ENCODE results near the gene MIER1.
"Not testable (repeated sequence)": the region's sequence is repeated elsewhere in the genome, so short reads cannot be mapped to it uniquely, and the experiment has no call there.

The MIER1 gene

DNA sequence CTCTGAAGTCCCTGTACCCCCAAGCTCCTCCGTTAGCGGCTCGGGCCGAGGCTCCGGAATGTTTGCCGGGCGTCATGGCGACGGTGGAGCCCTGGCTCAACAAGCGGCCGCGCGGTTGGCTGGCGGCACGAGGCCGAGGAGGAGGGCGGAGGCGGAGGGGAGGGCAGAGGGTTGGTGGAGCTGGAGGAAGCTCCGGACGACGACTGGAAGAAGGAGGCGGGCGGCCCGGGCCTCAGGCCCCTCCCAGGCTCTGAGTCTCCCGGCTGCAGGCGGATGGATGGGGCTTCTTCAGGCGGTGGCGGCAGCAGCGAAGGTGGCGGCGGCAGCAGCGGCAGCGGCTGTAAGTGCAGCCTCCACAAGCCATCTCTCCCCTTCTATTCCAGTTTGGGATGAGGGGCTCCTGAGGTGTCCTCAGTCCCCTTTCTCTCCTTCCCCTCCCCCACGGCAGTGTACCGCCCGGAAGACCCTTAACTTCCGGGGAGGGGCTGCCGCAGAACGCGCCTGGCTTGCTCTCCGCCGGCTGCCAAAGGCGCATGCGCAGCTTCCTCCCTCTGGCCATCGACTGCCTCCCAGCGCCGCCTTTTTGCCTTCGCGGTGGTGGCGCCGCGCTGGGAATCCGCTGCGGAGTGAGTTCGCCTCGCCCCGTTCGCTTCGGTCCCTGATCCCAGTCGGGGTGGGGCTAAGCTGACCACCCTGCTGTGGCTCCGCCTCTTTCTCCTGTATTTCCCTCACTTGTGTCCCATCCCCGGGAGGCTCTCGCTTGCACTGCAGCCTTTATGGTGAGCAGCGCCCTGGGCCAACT is at the start of gene MIER1, which contains the start of gene DNAI4:
MIER1 (plus strand) TSS at position 235 of the 802 bp plus-strand sequence; CDS start at position 274, 39 bp downstream.
DNAI4 (minus strand) TSS at position 101 of the 802 bp plus-strand sequence; CDS start at position 76, 25 bp downstream.
- peak; percentile 98 to 99 for DNase-seq

DNA sequence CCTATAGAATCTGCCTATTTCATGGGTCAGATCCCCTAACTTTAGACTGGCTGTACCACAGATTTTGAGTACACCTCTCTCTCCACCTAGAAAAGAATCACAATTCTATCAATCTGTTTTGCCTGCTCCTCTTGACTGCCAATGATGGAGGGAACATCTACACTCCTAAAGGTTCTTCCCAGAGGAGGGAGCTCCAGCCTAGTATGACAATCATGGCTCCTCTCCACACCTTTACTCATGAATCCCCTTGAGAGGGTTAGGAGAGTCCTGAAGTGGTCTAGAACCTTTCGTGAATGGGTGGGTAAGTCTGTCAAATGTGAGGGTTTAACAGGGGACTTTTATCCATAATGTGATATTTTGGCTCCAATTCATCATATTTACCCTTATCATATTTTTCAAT is 48.1 kb upstream of the MIER1 start:
- no peak for DNase-seq

DNA sequence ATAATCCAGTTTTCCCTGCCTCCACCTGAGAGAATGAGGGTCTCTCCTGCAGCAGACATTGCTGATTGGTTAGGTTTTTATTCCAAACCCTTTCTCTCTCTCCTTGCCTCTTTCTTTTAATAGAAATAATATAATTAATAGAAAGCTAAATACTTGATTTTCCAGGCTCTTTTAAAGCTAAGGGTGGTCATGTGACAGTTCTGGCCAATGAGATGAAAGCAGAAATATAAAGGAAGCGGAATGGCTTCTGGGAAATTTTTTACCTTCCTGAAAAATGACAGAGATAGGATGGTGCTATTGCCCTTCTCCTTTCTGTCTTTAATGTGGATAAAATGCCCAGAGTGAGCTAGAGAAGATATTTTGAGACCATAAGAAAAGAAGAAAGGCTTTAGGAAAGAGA is 35.8 kb upstream of the MIER1 start:
- no peak for DNase-seq

DNA sequence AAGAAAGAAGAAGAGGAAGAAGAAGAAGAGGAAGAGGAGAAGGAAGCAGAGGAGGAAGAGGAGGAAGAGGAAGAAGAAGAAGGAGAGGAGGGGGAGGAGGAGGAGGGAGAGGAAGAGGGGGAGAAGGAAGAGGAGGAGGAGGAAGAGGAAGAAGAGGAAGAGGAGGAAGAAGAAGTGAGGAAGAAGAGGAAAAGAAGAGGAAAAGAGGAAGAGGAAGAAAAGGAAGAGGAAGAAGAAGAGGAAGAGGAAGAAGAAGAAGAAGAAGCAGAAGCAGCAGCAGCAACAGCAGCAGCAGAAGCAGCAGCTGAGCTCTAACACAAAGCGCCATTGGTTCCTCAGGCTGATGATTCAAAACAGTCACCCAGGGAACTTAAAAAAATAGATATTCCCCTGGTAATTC is 34.2 kb upstream of the MIER1 start:
- DNase-seq, result no peak

DNA sequence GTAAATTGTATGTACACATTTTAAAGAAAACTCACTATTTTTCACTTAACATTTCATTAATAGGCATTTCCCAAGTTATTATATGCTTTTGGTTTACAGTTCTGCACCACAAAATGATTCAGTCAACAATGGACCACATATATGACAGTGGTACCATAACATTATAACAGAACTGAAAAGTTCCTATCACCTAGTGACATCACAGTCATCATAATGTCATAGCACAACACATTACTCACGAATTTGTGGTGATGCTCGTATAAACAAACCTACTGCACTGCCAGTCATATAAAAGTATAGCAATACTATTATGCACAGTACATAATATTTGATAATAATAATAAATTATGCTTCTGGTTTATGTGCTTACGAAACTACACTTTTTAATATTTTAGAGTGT is 31.1 kb upstream of the MIER1 start:
- no peak for DNase-seq

DNA sequence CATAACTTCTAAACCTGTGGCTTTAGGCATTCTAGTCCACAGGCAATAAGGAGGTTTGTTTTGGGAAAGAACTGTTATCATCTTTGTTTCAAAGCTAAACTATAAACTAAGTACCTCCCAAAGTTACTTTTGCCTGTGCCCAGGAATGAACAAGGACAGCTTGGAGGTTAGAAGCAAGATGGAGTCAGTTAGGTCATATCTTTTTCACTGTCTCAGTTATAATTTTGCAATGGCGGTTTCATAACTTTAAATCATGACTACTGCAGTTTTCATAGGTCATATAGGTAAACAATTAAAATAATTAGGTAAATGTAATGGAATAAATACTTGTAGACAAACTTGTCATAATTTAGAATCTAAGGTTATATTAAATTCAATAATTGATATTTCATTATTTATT is 9.6 kb upstream of the MIER1 start:
- DNase-seq, result not testable (repeated sequence)

DNA sequence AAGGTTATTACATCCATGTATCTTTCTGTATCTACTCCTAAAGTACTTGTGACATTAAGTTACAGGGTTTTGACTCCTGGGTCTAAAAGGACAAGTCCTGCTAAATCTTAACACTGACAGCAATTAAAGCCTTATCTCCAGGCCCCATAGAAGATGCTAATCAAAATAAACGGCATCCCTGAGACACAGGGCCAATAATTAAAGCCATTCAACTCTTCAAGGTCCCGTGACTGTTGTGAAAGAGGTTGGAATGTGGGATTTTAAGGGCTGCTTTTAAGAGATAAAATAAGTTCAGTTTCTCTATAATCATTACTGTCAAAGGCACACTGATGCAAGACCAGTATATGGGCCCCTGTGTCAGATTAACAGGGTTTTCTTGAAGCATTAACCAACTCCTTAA is 8.5 kb upstream of the MIER1 start:
- no peak for DNase-seq

DNA sequence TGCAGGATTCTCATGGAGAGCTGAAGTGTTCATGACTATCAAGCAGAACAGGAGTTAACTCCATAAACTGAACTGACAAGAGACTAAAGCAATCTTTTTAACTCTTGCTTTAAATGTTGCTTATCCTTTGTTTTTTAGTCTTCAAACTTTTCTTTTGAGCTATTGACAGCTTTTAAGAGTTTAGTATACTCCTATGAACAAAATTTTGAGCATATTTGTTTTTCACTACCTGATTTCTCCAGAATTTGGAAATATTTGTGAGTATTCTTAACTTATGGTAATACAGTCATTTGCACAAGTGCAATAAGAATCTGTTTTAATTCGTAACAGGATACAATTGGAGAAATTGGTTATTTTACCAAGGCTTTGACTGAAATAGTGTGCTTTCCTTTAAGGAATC is 7.3 kb upstream of the MIER1 start:
- DNase-seq, result no peak

DNA sequence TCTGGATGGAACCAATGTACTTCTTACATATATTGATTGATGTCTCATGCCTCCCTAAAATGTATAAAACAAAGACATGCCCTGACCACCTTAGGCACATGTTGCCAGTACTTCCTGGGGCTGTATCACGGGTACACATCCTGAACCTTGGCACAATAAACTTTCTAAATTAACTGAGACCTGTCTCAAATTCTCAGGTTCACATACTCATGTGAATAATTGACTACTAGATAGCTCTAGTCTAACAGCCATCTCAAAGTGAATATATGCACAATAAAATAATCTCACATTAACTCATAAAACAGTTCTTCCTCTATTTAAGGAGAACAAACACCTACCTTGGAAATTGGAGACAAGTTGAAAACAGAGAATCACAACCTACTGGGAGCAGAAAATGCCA is 5.7 kb upstream of the MIER1 start:
- DNase-seq, result no peak

DNA sequence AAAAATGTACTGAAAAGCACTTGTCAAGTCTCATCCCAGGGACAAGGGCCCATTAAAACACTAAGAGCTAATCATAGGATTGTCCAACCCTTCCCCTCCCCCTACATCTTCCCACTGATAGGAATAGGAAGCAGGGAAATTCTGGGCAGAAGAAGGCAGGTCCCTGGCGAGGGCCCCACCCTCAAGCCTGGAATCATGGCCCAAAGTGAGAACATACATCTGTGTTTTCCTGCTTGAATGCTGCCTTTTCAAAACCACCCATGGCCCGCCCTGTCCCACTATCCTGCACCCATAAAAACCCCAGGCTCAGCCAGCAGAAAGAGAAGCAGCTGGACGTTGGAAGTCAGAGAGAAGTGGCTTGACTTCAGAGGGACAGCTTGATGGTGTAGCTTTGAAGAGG is 5.0 kb upstream of the MIER1 start:
- DNase-seq, result no peak

DNA sequence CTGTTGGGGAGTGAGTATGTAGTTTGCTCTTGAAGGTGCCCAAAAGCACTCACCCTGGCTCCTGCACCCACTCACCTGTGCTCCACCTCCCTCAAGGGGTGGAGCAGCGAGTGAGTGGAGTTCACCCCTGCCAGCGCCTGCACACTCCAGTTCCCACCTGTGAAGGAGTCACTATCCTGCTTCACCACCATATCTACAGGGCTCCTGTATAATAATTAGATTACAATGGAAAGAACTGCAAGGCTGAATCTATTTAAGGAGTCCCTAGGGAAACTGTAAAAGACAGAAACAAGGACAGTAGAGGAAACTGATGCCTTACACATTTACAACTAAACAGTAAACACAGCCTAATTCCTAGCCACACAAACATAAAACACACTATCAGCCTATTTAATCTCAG is 4.2 kb upstream of the MIER1 start:
- no peak for DNase-seq

DNA sequence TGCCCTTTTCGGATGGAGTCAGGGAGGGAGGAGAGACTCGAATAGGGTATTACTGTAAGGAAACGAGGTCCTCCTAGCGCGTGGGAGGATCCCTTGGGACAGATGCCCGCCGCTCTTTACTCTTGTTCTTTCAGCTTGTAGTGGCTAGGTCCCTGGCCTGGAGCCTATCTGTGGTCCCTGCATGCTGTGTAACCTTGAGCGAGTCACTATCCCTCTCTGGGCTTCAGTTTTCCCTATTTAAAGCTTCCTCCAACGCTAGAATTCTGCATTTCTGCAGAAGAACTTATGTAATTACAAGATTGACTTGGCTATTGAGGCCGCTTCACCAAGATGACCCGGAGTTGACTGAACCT is 744 bp downstream of the MIER1 start:
- DNase-seq, result no peak

DNA sequence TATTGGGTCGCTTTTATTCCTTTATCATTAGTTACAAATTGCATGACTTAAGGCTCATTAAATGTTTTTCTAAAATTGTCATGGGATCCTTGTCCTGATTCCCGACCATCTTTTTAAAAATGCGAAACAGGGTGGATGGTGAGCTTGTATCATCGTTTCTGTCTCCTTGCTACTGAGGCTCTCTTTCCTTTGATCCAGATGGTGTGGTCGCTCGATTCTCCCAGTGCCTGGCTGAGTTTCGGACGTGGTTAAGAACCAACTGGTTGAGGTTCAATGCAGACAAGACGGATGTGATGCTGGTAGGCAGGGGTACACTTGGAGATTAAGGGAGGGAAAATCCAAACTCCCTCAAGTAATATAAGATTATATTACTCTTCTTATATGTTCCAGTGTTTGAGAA is 1.2 kb downstream of the MIER1 start:
- peak; percentile 55 to 57 for DNase-seq

DNA sequence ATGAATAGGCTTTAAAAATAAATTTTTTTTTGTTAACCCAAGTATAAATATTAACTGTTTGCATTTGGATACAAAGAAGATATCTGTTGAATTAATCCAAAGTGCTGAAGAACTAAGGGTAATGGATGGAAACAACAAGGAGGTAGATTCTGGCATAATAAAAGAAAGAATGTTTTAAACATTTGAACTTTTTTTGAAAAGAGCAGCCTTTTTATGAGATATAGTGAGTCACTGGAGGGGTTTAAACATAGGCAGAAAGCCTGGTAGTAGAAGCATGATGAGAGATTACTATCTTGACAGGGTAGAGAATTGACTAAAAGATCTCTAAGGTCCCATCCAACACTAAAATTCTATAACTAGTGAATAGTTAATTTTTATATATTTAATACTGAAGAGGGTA is 2.7 kb downstream of the MIER1 start:
- DNase-seq, result no peak

DNA sequence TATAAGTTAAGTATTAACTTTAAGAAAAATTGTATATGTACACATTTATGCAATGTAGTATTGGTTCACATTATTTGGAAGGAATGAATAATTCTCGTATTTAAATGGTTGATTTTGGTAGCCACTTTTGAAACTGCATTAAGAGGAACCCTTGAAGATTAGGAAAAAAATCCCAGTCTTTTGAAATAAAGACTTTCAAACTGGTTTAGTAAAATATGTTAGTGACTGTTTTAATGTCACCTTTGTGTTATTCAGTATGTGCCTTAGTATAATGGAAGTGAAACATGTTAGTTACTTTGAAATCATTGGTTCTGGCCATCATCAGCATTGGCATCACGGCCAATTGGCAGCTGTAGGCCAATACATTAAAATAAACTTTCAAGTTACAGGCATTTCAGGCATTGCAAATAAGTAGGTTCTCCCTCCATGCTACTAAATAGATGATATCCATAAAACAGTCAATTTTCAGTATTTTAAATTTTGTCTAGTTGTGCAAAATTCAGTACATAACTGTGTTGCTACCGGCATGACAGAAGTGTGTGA is 4.4 kb downstream of the MIER1 start:
- DNase-seq, result no peak

DNA sequence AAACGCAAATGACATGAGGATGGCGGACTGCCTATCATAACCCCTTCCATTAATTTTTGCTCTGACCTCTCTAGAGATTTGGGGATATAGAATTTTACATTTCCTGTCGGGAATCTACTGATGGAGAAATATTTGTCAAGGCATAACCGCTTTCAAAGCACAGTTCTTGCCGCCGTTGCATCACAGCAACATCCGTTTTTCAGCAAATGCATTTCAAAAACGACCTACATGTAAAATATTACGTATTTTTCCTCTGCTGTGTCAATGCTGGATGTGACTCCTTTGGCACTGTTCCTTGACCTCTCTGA is 4.9 kb downstream of the MIER1 start:
- DNase-seq, result no peak

DNA sequence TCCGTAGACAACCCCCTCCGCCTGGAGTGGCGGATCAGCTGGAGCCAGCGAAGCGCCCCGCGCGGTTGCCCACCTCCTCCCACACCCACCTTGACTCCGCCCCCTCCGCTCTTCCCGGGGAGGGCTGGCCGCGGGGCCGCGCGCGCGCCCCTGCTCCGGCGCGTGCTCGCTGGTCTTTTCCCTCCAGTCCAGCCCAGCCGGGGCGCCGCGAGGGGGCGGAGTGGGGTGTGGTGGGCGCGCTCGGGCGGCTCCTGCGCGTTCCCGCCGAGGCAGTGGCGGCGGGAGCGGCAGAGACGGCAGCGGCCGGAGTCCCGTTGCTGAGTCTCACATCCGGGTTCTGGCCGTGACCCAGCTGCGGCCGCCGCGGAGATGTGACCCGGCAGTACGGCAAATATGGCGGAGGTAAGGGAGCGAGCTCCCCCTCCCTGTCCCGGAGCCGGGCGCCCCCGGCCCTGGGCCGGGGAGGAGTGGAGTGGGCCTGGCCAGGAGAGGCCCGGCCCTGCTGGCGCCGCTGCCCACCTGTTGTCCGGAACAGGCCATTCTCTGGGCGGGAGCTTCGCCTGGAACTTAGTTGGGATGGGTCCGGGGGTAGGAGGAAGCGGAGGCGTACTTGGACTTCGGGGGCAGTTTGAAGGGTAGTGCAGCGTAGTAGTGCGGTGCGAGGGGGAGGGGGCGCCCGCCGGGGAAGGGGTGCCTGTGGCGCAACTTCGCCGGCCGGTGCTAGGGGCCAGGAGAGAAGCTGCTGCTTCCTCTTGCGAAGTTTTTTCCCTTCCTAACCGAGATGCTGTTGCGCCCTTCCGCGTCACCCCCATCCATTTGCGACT is 5.4 kb downstream of the MIER1 start:
- peak; percentile 80 to 97 for DNase-seq

DNA sequence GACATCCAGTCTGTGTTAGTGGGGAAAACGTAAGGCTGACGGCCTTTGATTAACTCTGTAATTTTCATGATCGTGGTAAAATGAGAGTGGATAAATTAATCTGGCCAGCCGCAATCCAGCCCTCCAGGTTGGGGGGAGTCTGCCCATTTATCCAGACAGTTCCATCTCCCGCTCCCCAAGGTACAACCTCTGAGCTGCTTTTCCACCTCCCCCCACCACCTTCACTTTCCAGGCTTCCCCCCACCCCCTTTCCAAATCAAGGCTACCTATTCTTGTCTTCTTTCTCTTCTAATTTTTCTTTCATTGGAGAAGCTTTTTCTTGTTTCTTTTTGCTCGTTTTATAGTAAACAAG is 6.0 kb downstream of the MIER1 start:
- no peak for DNase-seq

DNA sequence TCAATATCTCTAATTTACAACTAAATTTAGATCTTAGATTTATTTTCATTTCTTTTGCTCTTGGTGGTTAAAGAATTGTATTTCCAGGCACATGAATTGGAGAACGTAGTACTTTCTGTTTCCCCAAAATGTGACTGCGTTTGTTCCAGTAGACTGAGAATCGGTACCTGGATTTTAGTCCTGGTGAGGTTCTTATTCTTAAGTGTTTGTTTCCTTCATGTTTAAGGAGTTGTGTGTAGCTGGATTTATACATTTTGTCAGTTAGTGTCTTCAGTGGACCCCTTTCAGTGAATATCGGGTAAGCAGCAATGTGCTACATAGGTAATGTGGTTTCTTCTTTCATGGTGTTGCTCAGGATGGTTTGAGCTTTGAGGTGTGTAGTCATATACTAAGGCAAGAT is 6.8 kb downstream of the MIER1 start:
- DNase-seq, result no peak

DNA sequence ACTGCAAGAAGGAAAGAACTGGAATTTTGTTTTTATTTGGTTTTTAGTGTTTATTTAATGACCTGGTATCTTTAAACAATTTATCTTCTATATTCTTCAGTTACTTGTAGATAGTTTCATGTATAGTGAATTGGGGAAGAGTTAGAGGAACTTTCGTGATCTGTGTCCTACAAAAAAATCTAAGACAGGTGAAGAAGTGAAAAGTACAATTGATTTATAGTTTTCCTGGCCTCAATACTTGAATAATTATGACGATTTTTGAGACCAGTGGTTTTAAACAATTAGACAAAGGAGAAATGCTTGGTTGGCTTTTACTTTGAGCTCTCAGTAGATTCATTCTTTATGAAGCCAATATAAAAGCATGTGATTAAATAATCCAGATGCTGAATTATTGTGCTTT is 7.5 kb downstream of the MIER1 start:
- no peak for DNase-seq

DNA sequence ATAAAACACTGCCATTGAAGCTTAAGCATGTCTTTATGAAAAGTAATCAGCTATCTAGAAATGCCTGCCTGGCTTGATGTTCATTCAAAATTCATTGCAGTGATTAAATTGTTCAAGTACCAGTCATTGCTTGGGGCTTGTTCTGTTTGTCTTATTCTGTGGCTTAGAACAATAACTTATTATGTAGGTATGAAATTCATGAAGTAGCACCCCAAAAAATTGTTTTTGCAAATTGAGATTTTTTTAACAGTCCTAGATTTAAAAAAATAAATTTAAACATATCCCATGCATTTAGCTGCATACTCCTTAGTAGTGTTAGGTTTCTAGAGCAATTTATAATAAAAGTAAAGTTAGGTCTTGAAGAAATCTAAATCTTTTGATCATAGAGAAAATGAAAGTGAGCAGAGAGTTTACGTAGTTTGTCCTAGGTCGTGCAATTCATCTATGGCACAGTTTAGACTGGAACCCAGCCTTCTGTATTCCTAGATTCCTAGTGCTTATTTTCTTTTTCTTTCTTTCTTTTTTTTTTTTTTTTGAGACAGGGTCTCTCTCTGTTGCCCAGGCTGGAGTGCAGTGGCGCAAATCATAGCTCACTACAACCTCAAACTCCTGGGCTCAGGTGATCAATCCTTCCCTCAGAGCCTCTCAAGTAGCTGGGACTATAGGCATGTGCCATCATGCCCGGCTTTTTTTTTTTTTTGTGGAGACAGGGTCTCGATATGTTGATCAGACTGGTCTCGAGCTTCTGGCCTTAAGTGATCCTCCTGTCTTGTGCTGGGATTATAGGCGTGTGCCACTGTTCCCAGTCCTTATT is 9.3 kb downstream of the MIER1 start:
- DNase-seq, result peak in 1 of 2 experiments; percentile 23

DNA sequence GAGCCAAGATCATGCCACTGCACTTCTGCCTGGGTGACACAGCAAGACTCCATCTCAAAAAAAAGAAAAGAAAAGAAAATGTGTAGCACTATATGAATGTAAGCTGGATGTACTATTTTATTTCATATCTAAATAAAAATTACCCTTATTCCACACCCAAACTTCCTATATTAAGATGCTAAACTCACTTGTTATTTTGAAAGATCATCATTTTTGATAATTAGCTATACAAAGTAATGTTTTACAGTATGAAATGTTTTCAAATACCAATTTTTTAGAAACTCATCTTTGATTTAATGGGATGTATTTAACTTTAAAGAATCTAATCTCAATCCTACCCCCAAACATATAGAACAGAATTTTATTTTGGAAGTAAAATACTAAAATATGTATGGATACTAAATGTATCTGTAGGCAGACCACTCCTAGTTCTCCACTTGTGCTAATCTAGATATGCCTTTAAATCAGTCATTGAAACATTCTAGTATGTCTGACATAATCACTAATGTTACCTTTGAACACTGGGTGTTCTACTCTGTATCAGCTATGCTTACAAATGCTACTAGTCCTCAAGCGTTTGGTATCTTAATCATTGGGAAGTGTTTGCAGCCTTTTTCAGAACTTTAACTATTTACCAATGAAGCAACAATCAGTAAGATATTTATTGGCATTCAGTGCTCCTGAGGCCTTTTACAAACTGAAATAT is 12.9 kb downstream of the MIER1 start:
- no peak for DNase-seq

DNA sequence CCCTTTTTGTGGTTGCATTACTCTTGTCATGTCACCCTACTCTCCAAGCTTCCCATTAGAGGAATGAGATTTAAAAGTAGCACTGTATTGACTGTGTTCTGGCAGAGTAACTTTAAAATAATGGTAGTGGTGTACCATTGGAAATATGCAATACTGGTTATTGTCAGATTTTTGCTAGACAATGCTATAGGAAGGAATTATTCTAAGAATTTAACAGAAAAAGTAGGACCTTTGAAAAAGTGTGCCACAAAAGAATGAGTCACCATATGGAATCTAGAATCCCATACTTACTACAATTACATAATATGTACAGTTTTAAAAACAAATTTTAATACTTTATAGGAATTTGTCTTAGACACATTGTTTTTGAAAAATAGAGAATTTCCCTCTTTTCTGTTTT is 13.8 kb downstream of the MIER1 start:
- DNase-seq, result no peak

All from NCI-H526 (cell line).